HG02623 (cell line): ENCODE measurements around the gene TMTC3.
"Not testable (repeated sequence)": the region's sequence is repeated elsewhere in the genome, so short reads cannot be mapped to it uniquely, and the experiment has no call there.

ENCODE experiments used
- ATAC-seq: cut with Tn5 transposase; IDR thresholded peaks from one replicate; pipeline ENCODE4 v1.9.1; 2021; ENCODE audit warnings: moderate library complexity; ENCODE audit not compliant: unreplicated experiment

Gene TMTC3

GRCh38 chr12:88141774-88142609 is at the start of gene TMTC3, which contains the start of gene CEP290:
TMTC3 (plus strand) TSS chr12:88142307; CDS start chr12:88148316, 6,009 bp downstream.
CEP290 (minus strand) TSS chr12:88142088; CDS start chr12:88141307, 781 bp downstream.
- ATAC-seq = peak; percentile 93

GRCh38 chr12:88092771-88093170 is 49.3 kb upstream of the TMTC3 start:
- ATAC-seq = no peak

GRCh38 chr12:88093573-88093972 is 48.5 kb upstream of the TMTC3 start:
- ATAC-seq = no peak

GRCh38 chr12:88108021-88108420 is 34.1 kb upstream of the TMTC3 start:
- ATAC-seq = no peak

- no peak for ATAC-seq
Measured at GRCh38 chr12:88111074-88111652, 30.9 kb upstream of the TMTC3 start.

- ATAC-seq = no peak
Measured at GRCh38 chr12:88113871-88114270, 28.2 kb upstream of the TMTC3 start.

GRCh38 chr12:88122666-88123065 is 19.4 kb upstream of the TMTC3 start:
- no peak for ATAC-seq

- no peak for ATAC-seq
Measured at GRCh38 chr12:88127099-88127498, 15.0 kb upstream of the TMTC3 start.

GRCh38 chr12:88127855-88128254 is 14.3 kb upstream of the TMTC3 start:
- no peak for ATAC-seq

GRCh38 chr12:88132392-88132791 is 9.7 kb upstream of the TMTC3 start:
- no peak for ATAC-seq

GRCh38 chr12:88133181-88133580 is 8.9 kb upstream of the TMTC3 start:
- not testable (repeated sequence) for ATAC-seq

GRCh38 chr12:88139711-88140110 is 2.4 kb upstream of the TMTC3 start:
- ATAC-seq = not testable (repeated sequence)

GRCh38 chr12:88141425-88141773 is 708 bp upstream of the TMTC3 start:
- peak; percentile 0 for ATAC-seq

GRCh38 chr12:88142610-88142991 is 494 bp downstream of the TMTC3 start:
- ATAC-seq = no peak

GRCh38 chr12:88144037-88144436 is 1.9 kb downstream of the TMTC3 start:
- ATAC-seq = no peak

- ATAC-seq = no peak
Measured at GRCh38 chr12:88144546-88145468, 2.7 kb downstream of the TMTC3 start.

- ATAC-seq = no peak
Measured at GRCh38 chr12:88145567-88146505, 3.7 kb downstream of the TMTC3 start.

- ATAC-seq = no peak
Measured at GRCh38 chr12:88150063-88150462, 8.0 kb downstream of the TMTC3 start.

- no peak for ATAC-seq
Measured at GRCh38 chr12:88153959-88154358, 11.9 kb downstream of the TMTC3 start.

GRCh38 chr12:88156075-88156654 is 14.1 kb downstream of the TMTC3 start:
- ATAC-seq = no peak
